Esophagus (tissue), 2 donors: ENCODE data around the gene OBSCN. TPM values are rescaled to one million over a fixed set of nuclear protein-coding genes. Genes with fewer than 3 reads are reported as not detected.

ENCODE experiments used
- H3K27ac ChIP-seq, 2 donors: one replicate each; pipeline ENCODE4 v1.5.1; 2013; ENCODE audit warnings: low read depth in 2 of 2, mild to moderate bottlenecking in 2 of 2, inconsistent platforms in 1 of 2, low read length in 1 of 2, moderate library complexity in 1 of 2
- H3K27me3 ChIP-seq, 2 donors: one replicate each; pipeline ENCODE4 v1.6.1; 2013; ENCODE audit warnings: low read length in 2 of 2, control low read depth in 1 of 2, mild to moderate bottlenecking in 1 of 2; ENCODE audit not compliant: insufficient read depth in 2 of 2, control insufficient read depth in 1 of 2
- H3K36me3 ChIP-seq, 2 donors: one replicate each; pipeline ENCODE4 v1.6.1; 2013; ENCODE audit warnings: low read length in 1 of 2; ENCODE audit not compliant: control insufficient read depth in 2 of 2, insufficient read depth in 2 of 2
- H3K4me1 ChIP-seq, 2 donors: one replicate each; pipeline ENCODE4 v1.6.1; 2013; ENCODE audit warnings: low read length in 1 of 2; ENCODE audit not compliant: control insufficient read depth in 2 of 2, insufficient read depth in 2 of 2
- H3K4me3 ChIP-seq, 2 donors: one replicate each; pipeline ENCODE4 v1.5.1; 2013; ENCODE audit warnings: low read length in 2 of 2, mild to moderate bottlenecking in 2 of 2, low read depth in 1 of 2, moderate library complexity in 1 of 2
- H3K9me3 ChIP-seq, 2 donors: one replicate each; pipeline ENCODE4 v1.6.1; 2013; ENCODE audit warnings: mild to moderate bottlenecking in 2 of 2, low read depth in 1 of 2, low read length in 1 of 2, moderate library complexity in 1 of 2; ENCODE audit not compliant: control insufficient read depth in 2 of 2, insufficient read depth in 1 of 2
- WGBS, 2 donors: extraction: QIAGEN DNeasy Blood & Tissue Kit; methylation state at CpG; one replicate each; pipeline ENCODE4 v1.1.7; 2013; 5-methylcytosine and 5-hydroxymethylcytosine counted together
- polyA plus RNA-seq, 2 donors: library from polyadenylated mRNA; stranded (reverse); fragments of 200-250 nt; gene quantifications; one replicate each; pipeline ENCODE4 v1.2.3, GENCODE V29; 2013
- donor health status: healthy with polysubstance abuse.
- donor health status: Bipolar disorder and iron deficiency.

Gene OBSCN
- polyA plus RNA-seq, 2 donors: 7.7 to 20.6 TPM

DNA sequence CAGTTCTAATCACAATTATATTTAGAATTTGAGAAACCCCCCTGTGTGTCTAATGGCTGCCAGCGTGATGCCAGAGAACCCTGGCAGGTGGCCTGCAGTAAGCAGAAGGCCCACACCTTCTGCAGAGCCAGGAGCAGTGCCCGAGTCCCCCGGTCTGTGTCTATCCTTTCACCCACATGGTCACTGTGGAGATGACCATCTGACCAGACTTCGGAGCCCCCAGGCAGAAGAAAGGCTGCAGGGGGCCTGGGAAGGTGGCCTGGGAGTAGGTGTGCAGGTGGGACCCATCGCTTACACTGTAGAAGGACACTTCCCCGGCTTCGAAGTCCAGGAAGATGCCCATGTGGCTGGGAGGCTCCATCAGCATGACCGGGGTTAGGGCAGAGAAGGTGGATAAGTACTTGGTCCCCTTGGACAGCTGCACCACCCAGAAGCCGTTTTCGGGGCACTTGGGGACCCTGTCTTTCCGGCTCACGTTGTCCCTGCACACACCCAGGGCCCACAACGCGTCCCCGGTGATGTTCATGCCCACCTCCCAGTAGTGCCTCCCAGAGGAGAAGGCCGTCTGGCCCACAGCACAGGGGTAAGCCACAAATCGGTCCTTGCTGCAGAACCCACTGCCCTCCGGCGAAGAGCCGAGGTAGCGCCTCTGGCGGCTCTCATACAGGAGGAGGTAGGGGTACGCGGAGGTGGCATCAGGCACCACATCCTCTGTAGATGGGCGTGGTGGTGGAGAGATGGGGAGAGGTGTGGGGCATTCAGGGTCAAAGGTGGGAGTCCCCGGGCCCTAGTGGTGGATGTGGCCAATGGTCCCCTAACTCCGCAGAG is 200.4 kb downstream of the OBSCN start:
- Histone ChIP-seq H3K36me3 (peaks cover 0 to 11% of the 10 kb centered on the region in 2 donors), H3K4me3 (no peak overlapping the region), H3K27me3 (no peaks in the 10 kb centered on the region), H3K27ac (no peak overlapping the region), H3K4me1 (peaks cover 8 to 24% of the 10 kb centered on the region in 2 donors), H3K9me3 (no peaks in the 10 kb centered on the region)
- 94 to 95% methylated on average over 27 of the region's 27 CpGs for WGBS, 2 donors

DNA sequence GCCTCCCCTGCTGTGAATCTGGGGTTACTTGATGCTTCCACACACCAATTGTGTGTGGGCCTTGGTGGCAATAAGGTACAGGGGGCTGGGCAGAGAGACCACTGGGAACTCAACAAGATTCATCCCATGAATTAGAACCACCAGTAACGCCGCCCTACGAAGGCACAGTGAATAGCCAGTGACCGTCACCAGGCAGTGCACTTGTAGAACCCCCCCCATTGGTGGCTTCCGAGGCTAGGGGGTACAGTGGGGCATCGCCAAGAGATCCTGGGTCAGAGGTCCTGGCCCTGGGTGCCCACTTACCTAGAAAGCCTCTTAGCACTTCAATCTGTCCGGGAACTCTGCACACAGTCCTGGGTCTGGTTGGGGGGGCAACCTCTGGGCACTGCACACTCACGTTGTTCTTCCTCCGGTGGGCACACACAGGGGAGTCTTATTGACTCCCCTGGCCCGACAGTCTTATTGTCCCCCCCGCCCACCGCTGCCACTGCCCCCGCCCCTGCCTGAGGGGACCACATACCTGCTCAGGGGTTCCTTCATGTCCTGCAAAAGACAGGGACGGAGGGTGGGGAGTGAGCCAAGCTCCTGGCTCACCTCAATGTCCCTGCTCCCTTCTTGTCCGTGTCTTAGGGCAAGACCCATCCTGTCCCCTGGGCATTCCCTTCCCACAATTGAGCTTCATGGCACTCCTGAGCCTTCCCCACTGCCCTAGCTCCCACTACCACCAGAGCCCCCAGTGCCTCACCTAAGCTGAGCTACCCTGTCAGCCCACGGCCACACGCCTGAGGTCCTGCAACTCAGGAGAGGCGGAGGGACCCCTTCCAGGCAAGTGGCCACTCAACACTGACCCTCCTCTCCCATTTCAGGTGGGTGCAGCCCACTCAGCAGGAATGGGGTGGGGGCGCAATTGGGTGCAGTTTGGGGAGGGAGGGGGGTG is 201.3 kb downstream of the OBSCN start:
- H3K4me3 ChIP-seq: no peak overlapping the region
- H3K27ac ChIP-seq: no peak overlapping the region
- WGBS, 2 donors: 87 to 88% methylated on average over 19 of the region's 19 CpGs
- H3K27me3 ChIP-seq: no peaks in the 10 kb centered on the region
- H3K9me3 ChIP-seq: no peaks in the 10 kb centered on the region
- H3K36me3 ChIP-seq: peaks cover 0 to 9% of the 10 kb centered on the region in 2 donors
- H3K4me1 ChIP-seq: peaks cover 7 to 21% of the 10 kb centered on the region in 2 donors

DNA sequence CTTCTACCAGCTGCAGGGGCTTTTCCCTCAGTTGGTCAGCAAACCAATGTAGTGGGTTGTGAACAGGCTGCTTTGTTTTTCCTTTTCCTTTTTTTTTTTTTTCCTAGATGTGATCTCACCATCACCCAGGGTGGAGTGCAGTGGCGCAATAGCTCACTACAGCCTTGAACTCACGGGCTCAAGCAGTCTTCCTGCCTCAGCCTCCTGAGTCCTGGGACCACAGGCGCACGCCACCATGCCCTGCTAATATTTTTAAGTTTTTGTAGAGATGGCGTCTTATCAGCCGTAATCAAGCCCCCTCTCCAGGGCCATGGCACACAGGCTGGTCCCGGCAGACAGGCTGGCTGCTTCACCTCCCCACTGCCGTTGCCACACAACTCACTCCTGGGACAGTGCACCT is 202.2 kb downstream of the OBSCN start:
- H3K27ac ChIP-seq: no peak overlapping the region
- H3K36me3 ChIP-seq: peaks cover 0 to 9% of the 10 kb centered on the region in 2 donors
- no peak overlapping the region for H3K4me3 ChIP-seq
- WGBS, 2 donors: 87% methylated on average over 8 of the region's 8 CpGs
- H3K27me3 ChIP-seq: no peaks in the 10 kb centered on the region
- H3K9me3 ChIP-seq: no peaks in the 10 kb centered on the region
- peaks cover 7 to 19% of the 10 kb centered on the region in 2 donors for H3K4me1 ChIP-seq

DNA sequence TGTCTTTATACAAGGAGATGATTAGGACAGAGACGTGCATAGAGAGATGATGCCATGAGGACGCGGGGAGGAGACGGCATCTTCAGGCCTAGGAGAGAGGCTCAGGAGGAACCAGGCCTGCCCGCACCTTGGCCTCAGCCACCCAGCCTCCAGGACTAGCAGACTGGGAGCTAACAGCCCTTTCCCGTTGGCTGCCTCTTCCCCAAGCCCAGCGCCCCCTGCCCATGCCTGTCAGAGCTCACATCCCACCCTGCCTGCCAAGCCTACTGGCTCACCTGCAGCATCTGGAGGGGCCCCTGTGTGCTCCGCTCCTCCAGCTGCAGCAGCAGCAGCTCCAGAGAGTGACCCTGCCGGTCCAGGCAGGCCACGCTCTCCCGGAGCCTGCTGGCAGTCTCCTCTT is 202.8 kb downstream of the OBSCN start:
- Histone ChIP-seq H3K36me3 (peaks cover 0 to 9% of the 10 kb centered on the region in 2 donors), H3K9me3 (no peaks in the 10 kb centered on the region), H3K4me3 (no peak overlapping the region), H3K27ac (no peak overlapping the region), H3K27me3 (no peaks in the 10 kb centered on the region), H3K4me1 (peaks cover 2 to 13% of the 10 kb centered on the region in 2 donors)
- WGBS, 2 donors: 90% methylated on average over 11 of the region's 11 CpGs

DNA sequence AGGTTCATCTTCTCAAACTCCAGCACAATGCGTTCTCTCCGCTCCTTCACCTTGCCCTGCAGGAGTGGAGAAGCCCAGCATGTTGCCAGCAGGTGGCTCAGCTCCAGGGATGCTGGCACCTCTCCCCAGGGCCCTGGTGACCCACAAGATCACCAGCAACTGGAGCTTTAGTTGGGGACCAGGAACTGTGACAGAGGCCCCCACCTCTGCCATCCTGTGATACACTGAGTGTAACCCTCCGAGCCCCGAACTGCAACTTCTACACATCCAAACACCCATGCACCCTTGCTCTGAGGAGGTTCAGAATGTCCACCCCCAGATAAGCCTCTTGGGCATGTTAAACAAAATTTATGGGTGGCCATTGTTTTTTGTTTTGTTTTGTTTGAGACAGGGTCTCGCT is 203.3 kb downstream of the OBSCN start:
- Histone ChIP-seq H3K27me3 (no peaks in the 10 kb centered on the region), H3K9me3 (no peaks in the 10 kb centered on the region), H3K36me3 (peaks cover 0 to 9% of the 10 kb centered on the region in 2 donors), H3K27ac (no peak overlapping the region), H3K4me3 (no peak overlapping the region), H3K4me1 (peaks cover 2 to 15% of the 10 kb centered on the region in 2 donors)
- WGBS, 2 donors: 92 to 94% methylated on average over 5 of the region's 5 CpGs

DNA sequence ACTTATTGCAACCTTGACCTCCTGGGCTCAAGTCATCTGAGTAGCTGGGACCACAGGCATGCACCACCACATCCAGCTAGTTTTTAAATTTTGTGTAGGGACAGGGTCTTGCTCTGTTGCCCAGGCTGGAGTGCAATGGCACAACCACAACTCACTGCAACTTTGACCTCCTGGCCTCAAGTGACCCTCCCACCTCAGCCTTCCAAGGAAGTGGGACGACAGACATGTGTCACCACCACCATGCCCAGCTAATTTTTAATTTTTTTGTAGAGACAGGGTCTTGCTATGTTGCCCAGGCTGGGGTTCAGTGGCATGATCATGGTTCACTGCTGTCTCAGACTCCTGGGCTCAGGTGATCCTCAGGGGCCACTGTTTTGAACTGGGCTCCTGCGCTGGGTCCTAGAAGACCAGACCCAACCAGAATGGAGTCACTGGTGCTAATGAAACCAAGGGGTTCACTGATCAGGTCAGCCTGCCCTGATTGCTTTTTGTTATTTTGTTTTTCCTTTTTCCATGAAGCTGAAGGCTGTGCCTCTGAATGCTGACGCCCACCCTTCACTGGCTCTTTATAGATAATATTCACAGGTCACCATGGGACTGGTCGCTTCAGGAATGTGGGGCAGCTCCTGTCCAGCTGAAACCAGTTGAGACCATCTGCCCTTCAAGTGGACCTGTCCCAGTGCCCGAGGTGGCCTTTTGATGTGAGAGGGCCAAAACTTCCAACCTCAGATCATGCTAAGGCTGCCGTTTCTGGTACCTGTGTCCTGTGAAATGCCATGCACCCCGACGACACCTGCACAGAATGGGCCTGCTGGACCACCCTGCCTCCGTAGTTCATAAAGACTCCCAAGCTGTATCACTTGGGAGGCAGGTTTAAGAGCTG is 203.9 kb downstream of the OBSCN start:
- Histone ChIP-seq H3K36me3 (peaks cover 0 to 9% of the 10 kb centered on the region in 2 donors), H3K27ac (peak overlapping the region in 1 of 2 donors; percentile 43), H3K4me3 (no peak overlapping the region), H3K9me3 (no peaks in the 10 kb centered on the region), H3K4me1 (peaks cover 2 to 18% of the 10 kb centered on the region in 2 donors), H3K27me3 (no peaks in the 10 kb centered on the region)
- 88 to 91% methylated on average over 9 of the region's 9 CpGs for WGBS, 2 donors

DNA sequence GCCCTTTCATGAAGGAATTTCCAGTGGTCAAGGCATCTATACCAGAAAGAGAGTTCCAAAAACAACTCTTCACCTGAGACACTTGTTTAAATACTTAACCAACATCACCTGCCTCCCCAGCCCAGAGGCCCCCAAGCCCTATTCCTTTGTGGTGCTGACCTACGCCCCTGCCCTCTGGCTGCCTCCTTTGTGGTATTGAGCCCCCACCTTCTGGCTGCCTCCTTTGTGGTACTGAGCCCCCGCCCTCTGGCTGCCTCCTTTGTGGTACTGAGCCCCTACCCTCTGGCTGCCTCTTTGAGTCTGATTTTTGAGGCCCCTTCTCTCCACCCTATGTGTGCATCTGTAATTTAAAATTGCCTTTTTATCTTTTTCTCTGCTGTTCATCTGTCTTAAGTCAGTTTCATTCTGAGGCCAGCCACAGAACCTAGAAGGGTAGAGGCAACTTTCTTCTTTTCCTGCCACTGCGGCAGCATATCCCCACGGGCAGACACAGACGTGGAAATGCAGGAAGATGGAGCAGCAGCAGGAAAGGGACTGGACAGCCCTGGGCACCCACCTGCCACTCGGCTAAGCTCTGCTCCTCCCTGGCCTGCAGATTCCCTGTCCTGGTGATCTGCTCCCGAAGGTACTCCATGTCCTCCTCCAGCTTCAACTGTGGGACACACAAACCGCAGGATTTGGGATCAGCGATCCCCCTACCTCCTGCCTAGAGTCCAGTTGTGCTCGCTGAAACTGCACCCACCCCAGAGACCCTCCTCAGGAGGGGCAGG is 205.6 kb downstream of the OBSCN start:
- H3K4me1 ChIP-seq: peaks cover 3 to 18% of the 10 kb centered on the region in 2 donors
- no peak overlapping the region for H3K4me3 ChIP-seq
- H3K27me3 ChIP-seq: no peaks in the 10 kb centered on the region
- H3K27ac ChIP-seq: no peak overlapping the region
- H3K36me3 ChIP-seq: peaks cover 0 to 9% of the 10 kb centered on the region in 2 donors
- H3K9me3 ChIP-seq: no peaks in the 10 kb centered on the region
- 82 to 91% methylated on average over 10 of the region's 10 CpGs for WGBS, 2 donors

DNA sequence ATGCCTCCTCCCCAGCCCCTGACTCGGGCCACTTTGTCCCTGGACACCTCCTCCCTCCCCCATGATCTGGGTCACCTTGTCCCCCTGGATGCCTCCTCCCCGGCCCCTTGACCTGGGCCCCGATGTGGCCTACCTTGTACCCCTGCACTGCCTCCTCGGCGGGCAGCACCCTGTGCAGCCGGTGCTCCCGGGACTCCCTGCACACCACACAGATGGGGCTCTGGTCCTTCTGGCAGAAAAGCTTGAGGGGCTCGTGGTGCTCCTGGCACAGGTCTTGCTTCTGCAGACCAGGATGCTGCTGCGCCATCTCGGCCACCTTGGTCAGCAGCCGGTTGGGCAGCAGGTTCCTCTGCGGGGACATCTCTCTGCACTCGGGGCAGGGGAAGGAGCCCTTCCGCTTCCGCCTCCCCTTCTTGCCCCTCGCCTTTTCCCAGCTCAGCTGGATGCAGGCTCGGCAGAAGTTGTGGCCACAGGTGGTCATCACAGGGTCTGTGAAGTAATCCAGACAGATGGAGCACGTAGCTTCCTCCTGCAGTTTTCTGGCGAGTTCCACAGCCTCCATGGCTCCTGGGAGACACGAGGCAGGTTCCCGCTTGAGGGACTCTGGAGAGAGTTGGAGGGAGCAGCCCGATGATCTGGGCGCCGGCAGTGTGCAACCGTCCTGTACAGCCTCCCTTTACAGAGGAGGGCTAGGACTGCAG is 206.8 kb downstream of the OBSCN start:
- no peak overlapping the region for H3K27ac ChIP-seq
- H3K4me1 ChIP-seq: peaks cover 3 to 18% of the 10 kb centered on the region in 2 donors
- 79 to 87% methylated on average over 25 of the region's 25 CpGs for WGBS, 2 donors

More for the DNA sequence above, 206.8 kb downstream of the OBSCN start:
- Histone ChIP-seq H3K9me3 (no peaks in the 10 kb centered on the region), H3K27me3 (no peaks in the 10 kb centered on the region), H3K36me3 (peaks cover 0 to 7% of the 10 kb centered on the region in 2 donors), H3K4me3 (no peak overlapping the region)
